ENCODE data around the gene CRK.

DNA sequence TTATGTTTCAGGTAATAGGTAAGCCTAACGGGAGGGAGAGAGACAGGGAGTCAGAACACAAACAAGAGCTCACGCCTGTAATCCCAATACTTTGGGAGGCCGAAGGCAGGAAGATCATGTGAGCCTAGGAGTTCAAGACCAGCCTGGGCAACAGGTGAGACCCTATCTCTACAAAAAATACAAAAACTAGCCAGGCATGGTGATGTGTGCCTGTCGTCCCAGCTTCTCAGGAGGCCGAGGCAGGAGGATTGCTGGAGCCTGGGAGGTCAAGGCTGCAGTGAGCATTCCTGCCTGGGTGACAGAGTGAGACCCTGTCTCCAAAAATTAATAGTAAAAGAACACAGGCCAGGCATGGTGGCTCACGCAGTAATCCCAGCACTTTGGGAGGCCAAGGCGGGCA is 83.4 kb downstream of the CRK start:
- TF ChIP-seq, protein P1, sequence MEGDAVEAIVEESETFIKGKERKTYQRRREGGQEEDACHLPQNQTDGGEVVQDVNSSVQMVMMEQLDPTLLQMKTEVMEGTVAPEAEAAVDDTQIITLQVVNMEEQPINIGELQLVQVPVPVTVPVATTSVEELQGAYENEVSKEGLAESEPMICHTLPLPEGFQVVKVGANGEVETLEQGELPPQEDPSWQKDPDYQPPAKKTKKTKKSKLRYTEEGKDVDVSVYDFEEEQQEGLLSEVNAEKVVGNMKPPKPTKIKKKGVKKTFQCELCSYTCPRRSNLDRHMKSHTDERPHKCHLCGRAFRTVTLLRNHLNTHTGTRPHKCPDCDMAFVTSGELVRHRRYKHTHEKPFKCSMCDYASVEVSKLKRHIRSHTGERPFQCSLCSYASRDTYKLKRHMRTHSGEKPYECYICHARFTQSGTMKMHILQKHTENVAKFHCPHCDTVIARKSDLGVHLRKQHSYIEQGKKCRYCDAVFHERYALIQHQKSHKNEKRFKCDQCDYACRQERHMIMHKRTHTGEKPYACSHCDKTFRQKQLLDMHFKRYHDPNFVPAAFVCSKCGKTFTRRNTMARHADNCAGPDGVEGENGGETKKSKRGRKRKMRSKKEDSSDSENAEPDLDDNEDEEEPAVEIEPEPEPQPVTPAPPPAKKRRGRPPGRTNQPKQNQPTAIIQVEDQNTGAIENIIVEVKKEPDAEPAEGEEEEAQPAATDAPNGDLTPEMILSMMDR (IDR thresholded peaks at IDR 0.05; ENCODE audit: insufficient read depth, low read length): no peak
- TF ChIP-seq POLR2AphosphoS5 (IDR thresholded peaks at IDR 0.05; ENCODE audit: low read depth) (no peak), SPI1 (IDR thresholded peaks at IDR 0.05; ENCODE audit: borderline replicate concordance, low read depth) (no peak), GABPA (IDR thresholded peaks at IDR 0.05; ENCODE audit: low read depth) (no peak)
- TF ChIP-seq, protein P2, sequence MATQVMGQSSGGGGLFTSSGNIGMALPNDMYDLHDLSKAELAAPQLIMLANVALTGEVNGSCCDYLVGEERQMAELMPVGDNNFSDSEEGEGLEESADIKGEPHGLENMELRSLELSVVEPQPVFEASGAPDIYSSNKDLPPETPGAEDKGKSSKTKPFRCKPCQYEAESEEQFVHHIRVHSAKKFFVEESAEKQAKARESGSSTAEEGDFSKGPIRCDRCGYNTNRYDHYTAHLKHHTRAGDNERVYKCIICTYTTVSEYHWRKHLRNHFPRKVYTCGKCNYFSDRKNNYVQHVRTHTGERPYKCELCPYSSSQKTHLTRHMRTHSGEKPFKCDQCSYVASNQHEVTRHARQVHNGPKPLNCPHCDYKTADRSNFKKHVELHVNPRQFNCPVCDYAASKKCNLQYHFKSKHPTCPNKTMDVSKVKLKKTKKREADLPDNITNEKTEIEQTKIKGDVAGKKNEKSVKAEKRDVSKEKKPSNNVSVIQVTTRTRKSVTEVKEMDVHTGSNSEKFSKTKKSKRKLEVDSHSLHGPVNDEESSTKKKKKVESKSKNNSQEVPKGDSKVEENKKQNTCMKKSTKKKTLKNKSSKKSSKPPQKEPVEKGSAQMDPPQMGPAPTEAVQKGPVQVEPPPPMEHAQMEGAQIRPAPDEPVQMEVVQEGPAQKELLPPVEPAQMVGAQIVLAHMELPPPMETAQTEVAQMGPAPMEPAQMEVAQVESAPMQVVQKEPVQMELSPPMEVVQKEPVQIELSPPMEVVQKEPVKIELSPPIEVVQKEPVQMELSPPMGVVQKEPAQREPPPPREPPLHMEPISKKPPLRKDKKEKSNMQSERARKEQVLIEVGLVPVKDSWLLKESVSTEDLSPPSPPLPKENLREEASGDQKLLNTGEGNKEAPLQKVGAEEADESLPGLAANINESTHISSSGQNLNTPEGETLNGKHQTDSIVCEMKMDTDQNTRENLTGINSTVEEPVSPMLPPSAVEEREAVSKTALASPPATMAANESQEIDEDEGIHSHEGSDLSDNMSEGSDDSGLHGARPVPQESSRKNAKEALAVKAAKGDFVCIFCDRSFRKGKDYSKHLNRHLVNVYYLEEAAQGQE (IDR thresholded peaks at IDR 0.05; ENCODE audit: insufficient replicate concordance, low read depth): no peak

Data from HL-60 (cell line).